ENCODE results near the gene SEMA3E. TPM values are rescaled to one million over a fixed set of nuclear protein-coding genes. Genes with fewer than 3 reads are reported as not detected.

The SEMA3E gene
- total RNA-seq, 1 donor from 2014 or later: 0.44 TPM

- ATAC-seq: no peak
Observed at GRCh38 chr7:83337050-83337449, 311.9 kb downstream of the SEMA3E start.

- no peak for ATAC-seq
Observed at GRCh38 chr7:83326223-83326622, 322.7 kb downstream of the SEMA3E start.

- no peak for ATAC-seq
Observed at GRCh38 chr7:83325083-83325482, 323.9 kb downstream of the SEMA3E start.

- ATAC-seq: no peak
Observed at GRCh38 chr7:83324596-83324995, 324.3 kb downstream of the SEMA3E start.

- no peak for ATAC-seq
Observed at GRCh38 chr7:83321011-83321410, 327.9 kb downstream of the SEMA3E start.

- no peak for ATAC-seq
Observed at GRCh38 chr7:83313931-83314330, 335.0 kb downstream of the SEMA3E start.
